GM19025 (cell line): ENCODE results near the gene TMBIM1.
"Not testable (repeated sequence)": the region's sequence is repeated elsewhere in the genome, so short reads cannot be mapped to it uniquely, and the experiment has no call there.

ENCODE experiments used
- ATAC-seq: cut with Tn5 transposase; IDR thresholded peaks from one replicate; pipeline ENCODE4 v1.9.1; 2021; ENCODE audit warnings: mild to moderate bottlenecking, low read depth, moderate library complexity; ENCODE audit not compliant: unreplicated experiment

The TMBIM1 gene

DNA sequence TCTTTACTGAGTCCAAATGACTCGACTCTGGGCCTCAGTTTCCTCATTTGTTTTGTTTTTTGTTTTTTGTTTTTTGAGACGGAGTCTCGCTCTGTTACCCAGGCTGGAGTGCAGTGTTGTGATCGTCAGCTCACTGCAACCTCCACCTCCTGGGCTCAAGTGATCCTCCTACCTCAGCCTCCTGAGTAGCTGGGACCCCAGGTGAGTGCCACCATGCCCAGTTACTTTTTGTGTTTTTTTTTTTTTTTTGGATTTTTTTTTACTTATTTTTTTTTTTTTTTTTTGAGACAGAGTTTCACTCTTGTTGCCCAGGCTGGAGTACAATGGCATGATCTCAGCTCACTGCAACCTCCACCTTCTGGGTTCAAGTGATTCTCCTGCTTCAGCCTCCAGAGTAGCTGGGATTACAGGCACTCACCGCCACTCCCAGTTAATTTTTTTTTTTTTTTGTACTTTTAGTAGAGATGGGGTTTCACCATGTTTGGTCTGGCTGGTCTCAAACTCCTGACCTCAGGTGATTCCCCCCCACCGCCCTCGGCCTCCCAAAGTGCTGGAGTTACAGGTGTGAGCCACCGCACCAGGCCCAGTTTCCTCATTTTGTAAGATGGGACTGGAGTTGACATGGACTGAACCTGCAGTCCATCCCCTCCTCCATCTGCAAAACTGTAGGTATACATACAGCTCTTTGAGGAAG lies 18.9 kb downstream of the TMBIM1 start:
- not testable (repeated sequence) for ATAC-seq

DNA sequence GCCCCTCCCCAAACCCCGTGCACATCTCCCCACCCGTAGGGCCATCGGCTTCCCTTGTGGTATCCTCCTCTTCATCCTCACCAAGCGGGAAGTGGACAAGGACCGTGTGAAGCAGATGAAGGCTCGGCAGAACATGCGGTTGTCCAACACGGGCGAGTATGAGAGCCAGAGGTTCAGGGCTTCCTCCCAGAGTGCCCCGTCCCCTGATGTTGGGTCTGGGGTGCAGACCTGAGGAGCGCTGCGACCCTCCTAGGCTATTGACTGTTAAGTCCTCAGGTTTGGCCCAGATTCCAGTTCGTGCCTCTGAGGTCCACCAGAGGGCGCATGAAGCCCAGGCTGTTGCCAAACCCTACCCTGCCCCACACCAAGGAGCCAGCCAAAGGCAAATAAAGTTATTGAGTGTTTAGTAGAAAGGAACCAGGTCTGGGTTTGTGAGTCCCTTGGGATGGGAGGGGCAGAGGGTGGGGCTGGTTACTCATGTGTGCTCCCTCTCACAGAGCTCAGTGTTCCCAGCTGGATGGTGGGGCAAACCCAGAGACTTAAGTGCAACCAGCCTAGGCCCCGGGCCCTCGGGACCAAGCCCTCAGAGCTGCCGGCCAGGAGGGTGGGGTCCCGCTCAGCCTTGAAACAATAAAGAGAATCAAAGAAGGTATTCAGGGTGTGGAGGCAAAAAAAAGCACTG lies 19.6 kb downstream of the TMBIM1 start:
- ATAC-seq, result peak; percentile 20

DNA sequence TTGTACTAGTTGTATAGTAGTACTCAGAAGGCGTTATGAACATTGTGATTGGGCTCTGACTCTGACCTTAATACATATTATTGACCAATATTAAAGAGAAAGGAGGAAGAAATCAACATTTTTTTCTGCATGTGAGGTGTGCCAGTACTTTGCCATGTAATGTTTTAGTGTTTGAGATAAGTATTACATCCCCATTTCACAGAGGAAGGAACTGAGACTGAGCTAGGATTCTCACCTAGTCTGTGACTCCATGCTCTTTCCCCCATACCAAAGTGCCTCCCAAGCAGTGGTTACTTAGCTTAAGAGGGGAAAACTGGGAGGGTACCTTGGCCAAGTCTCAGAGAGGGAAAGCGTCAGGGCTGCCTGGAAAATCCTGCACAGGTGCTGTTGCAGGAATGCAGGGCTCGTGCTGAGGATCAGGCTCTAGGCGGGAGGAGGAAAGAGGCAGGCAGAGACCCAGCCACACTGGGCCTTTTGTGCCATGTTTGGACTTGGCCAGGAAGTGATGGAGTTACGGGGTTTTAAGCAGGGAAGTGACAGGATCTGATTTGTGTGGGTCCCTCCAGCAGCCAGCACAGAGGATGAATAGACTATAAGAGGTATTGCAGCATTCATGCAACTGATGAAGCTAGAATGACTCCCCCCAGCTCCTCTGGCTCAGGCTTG lies 20.3 kb downstream of the TMBIM1 start:
- no peak for ATAC-seq

DNA sequence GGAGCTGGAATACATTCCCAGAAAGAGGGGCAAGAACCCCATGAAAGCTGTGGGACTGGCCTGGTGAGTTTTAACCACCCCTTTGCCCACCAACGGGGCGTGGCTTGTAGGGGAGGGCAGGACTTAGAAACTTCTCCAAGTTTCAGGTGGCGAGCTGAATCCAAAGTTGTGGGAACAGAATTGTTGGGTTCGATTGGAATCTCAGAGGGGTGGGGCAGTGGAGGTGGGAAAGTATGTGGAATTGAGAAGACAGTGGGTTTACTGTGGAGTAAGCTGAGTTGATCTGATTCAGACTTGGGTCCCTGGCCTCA lies 20.9 kb downstream of the TMBIM1 start:
- ATAC-seq, result no peak

DNA sequence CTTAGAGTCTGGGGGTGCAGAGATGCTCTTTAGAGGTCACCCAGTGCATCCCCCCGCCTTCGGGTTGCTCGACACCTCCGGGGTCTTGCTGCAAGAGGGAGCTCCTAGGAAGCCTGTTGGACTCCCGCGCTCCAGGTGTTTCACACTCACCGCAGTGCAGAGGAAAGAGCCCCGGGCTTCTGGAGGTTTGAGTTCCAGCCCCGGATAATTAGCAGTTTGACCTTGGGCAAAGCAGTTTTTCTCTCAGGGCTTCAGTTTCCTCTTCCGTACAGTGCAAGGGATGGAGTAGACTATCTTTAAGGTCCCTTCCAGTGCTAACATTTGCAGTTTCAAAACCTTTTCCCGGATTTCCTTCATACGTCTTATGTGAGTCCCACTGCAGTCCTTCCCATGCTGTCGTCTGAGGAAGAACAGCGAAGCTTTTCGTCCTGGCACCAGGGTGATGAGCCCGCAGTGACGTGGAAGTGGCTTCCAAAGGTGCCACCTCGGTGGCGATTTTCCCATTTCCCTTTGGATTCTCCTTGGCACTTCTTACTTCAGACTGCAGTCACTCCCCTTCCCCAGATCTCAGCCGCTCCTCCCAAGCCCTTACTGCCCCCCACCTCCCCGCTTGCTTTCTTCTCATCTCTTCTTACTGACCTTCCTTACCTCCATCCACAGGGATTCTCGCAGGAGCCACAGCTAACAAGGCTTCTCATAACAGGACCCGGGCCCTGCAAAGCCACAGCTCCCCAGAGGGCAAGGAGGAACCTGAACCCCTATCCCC lies 21.4 kb downstream of the TMBIM1 start:
- no peak for ATAC-seq

DNA sequence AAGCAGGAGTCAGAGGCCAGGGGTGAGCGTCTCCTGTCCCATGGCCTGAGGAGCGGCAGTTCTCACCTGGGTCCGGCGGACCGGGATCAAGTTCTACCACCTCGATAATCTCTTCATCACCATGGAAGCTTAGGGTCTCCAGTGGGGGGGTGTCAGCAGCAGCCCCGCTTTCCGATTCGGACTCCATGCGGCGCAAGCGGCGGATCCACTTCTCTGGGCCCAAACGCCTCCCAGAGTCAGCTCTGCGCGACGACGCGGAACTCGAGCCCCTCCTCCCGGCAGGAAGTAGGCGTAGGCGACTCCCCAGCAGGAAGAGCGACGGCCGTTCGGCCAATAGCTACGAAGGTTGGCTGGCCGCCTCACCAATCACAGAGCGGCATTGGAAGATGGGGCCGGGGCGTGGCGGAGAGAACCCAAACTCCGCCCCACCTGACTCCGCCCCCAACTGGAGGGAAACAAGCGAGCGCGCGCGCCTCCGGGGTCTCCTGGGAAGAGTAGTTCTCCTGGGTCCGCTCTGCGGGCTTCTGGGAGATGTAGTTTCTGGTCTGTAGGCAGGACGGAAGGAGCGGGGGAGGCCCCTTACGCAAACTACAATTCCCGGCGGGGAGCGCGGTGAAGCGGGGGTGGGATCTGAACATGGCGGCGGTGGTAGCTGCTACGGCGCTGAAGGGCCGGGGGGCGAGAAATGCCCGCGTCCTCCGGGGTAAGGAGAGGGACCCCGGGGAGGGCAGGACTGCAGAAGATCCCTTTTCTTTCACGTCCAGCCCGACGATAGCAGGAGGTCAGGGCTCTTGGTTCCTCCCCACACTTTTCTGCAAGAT lies 22.2 kb downstream of the TMBIM1 start, which contains the start of the genes AAMP and PNKD:
Gene AAMP, minus strand, starts transcription at position 238 of the 821 bp plus-strand sequence. Its CDS starts 51 bp downstream, at position 187.
Gene PNKD, plus strand, starts transcription at position 620 of the 821 bp plus-strand sequence. Its CDS starts 17 bp downstream, at position 637.
- peak; percentile 88 for ATAC-seq

DNA sequence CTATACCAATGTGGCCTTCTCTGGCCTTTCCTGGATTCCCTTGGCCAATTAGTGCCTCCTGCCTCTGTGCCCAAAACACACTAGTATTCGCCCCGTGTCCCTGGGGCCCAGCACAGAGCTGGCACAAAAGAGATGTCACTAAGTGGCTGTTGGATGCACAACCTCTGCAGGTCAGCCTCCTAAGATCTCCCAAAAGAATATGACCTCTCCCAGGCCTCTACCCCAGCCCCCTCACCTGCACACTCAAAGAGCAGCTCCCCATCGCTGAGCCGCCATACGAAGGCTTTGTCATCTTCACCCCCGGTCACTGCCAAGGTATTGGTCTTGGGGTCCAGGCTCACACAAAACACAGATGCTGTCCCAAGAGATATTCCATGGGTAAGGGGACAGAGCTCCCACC lies 25.0 kb downstream of the TMBIM1 start:
- ATAC-seq, result no peak

DNA sequence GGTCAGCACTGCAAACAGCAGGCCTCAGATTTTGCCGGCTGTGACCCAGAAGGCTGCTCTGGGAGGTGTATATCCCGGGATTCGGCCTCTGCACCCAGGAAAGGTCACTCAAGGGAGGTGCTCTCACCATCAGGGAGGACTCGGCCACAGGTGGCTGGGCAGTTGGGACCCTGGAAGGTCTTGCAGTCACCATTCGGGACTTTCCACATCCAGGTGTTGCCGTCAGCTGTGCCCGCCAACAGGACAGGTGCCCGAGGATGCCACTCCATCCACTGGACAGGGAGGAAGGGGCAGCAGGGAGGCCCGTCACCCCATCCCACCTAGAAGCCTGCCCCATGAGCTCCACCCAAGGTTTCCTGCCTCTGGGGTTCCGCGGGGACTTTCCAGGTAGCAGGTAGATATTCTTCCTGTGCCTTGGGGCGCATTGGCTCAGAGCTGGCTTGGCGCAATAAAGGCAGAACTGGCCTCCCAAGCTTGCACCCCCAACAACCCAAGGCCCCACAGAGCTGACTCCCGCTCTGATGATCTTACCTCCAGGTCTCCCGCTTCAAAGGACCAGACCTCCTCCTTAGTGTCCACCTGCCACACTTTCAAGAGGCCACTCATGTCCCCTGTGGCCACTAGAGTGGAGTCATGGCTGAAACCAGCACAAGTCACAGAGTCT lies 25.9 kb downstream of the TMBIM1 start:
- ATAC-seq, result no peak

DNA sequence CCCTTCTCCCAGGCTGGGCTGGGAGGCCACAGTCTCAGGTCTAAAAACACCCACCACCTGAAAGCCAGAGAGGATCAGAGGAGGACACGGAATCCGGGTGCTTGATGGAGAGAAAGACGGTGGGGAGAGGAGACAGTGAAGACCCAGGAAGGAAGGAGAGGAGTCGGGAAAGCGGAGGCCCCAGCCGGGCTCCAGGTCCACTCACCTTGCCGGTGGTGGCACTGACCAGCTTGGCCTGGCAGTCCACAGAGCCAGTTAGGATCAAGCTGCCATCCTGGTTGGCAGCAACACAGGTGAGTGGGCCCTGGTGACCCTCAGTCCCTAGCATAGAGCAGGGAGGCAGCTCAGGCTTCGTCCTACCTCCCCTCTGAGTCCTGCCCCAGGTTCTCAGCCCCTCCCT lies 26.7 kb downstream of the TMBIM1 start:
- no peak for ATAC-seq

DNA sequence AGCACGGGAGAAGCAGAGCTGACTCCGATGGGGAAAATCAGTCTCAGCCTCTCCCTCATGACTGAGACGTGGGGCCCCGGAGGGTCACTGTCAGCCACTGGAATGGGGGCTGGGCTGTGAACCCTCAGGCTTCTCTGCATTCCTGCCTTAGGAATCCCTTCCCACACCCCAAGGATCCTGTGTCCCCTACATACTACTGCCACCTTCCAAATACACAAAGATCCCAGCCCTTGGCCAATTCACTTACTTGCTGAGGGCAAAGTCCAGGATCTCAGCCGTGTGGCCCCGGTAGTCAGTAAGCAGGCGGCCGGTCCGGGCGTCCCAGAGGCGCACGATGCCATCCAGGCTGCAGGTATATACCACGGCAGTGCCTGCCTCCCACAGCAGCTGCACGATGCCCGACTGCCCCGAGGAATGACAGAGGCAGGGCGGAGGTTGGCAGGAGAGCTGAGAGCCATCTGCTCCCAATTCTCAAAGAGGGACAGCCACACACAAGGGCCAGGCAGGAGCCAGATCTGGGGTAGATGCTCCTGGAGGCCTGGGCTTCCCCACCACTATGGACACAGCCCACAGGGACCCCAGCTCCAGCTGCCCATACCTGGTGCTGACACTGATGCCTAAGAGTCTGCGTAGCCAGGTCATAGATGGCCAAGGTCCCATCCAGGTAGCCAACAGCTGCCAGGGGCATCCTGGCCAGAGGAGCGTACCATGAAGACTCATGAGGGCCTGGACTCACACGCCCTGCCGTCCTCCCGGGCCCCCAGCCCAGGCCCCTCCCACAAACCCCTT lies 27.3 kb downstream of the TMBIM1 start:
- ATAC-seq, result no peak

DNA sequence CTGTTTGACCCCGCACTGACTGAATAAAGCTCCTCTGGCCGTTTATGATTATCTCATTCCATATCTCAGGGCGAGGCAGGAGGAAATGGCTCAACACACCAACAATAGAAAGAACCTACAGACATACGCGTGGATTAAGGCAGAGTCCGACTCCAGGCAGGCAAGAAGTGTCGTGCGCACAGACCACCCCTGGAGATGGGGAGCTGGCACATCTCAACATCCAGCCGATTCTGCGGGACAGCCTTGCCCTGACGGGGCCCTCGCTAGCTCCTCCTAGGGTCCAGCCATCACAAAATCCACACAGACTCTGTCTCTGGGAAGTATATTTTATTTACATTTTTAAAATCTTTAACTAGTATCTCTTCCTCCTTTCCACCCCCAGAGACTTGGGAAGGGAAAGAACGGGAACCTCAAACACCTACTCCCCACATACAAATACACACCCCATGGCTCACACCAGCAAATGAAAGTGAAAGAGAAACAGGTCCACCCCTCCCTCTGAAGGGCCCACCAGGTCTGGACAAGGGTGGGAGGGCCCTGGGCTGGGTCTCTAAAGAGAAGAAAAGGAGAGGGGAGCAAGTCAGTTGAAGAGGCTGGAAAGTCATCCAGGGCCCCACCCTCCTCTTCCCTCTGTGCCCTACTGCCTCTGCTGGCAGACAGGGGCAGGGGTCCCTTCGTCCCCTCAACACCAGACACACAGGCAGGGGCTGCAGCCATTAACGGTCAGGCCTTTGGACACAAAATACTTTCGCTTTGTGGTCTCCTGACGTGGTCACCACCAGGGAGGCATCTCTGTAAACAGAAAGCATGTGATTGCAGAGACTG lies 28.3 kb downstream of the TMBIM1 start:
- ATAC-seq, result no peak

DNA sequence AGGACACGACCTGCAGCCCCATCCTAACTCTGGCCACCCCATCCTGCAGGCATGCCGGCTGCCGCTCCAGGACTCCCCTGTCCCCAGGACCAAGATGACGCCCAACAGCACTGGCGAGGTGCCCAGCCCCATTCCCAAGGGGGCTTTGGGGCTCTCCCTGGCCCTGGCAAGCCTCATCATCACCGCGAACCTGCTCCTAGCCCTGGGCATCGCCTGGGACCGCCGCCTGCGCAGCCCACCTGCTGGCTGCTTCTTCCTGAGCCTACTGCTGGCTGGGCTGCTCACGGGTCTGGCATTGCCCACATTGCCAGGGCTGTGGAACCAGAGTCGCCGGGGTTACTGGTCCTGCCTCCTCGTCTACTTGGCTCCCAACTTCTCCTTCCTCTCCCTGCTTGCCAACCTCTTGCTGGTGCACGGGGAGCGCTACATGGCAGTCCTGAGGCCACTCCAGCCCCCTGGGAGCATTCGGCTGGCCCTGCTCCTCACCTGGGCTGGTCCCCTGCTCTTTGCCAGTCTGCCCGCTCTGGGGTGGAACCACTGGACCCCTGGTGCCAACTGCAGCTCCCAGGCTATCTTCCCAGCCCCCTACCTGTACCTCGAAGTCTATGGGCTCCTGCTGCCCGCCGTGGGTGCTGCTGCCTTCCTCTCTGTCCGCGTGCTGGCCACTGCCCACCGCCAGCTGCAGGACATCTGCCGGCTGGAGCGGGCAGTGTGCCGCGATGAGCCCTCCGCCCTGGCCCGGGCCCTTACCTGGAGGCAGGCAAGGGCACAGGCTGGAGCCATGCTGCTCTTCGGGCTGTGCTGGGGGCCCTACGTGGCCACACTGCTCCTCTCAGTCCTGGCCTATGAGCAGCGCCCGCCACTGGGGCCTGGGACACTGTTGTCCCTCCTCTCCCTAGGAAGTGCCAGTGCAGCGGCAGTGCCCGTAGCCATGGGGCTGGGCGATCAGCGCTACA lies 29.4 kb downstream of the TMBIM1 start:
- no peak for ATAC-seq

DNA sequence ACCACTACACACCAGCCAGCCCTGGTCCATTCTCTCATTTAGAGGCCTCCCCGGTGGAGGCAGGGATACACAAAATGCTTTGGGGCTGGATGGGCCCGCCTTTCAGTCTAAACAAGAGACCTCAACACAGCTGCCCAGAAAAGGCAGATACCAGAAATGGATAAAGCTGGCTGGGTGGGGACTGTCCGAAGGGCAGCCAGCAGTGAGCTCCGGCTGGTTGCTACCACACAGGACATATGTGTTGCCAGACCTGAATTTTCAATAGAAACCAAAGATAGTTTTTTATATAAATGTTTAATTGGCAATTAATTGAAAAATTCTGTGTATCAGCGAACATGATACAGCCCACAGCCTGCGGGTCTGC lies 30.1 kb downstream of the TMBIM1 start:
- ATAC-seq, result no peak

DNA sequence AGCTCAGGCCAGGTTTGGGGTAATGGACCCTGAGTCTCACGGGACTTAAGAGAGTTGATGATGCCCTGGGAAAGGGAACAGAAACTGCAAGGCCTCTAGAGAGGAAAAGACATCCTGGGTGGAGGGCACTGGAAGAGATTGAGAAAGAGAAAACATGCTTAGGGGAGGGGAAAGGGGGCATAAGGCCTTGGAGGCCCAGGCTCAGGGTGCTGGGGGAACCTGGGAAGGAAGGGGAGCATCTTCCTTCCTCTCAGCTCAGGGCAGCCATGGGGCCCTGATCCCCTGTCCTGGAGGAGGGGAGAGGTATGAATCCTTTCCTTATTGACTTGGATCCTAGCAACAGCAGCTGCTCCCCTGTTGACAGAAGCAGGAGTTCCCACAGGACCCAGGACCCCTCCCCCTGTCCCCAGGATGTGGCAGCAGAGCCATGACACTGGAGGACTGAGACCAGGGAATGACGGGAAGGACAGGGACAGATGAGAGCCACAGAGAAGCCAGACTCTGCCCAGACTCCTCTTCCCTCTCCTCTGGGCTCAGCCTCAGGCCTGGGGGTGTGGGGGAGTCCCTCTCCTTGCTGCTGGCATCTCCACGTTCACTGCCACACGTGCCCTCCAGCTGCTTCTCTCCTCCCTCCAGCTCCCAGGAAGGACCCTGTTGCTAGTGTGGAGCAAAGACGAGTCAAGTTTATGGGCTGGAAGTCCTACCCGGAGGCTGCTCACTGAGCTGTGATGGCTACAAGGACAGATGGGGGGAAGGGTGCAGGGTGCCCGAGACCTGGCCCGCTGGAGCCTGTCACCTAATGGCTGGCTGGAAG lies 30.7 kb downstream of the TMBIM1 start:
- no peak for ATAC-seq

DNA sequence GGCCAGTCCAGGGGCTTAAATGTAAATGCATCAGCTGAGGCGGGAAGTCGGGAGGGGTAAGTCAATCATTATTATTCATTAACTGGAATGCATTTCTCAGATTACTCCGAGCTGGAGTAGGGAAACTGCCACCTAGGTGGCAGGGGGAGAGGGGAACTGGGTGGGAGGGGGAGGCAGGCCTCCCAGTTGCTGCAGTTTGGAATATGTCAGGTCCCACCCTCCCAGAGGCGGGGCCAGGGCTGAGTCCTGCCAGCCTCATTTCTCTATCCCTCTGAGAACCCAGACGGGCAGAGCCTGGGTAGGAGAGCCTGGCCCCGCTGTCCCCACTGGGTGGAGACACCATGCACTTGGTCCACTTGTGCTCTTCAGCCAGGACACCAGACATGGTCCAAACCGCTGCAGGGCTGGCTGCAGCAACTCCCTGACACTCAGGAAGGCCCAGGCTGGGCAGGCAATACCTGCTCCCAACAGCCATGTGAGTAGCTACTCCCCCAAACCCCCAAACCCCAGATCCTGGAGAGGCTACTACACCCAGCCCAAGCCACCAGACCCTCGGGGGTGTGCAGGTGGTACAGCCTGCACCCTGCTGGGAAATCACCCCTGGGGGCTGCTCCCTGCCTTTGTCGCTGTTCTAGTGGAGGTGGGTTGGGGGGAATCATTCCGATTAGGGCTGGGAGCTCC lies 31.4 kb downstream of the TMBIM1 start, which contains the start of gene GPBAR1:
Gene GPBAR1, plus strand, starts transcription at position 274 of the 681 bp plus-strand sequence. CDS start 1,710 bp downstream, outside the sequence.
- no peak for ATAC-seq
